CD4-positive, alpha-beta T cell treated with Interleukin-6 for 4 hours (primary cell): Measurements from ENCODE around the gene PTPRK.

Experiments used
- DNase-seq: peaks from one replicate; pipeline ENCODE4 v3.0.0-alpha.2; 2020; ENCODE audit warnings: mixed read lengths

Gene PTPRK

GRCh38 chr6:128239146-128239545 is 281.3 kb downstream of the PTPRK start:
- DNase-seq, result no peak

GRCh38 chr6:128238225-128238624 is 282.2 kb downstream of the PTPRK start:
- no peak for DNase-seq

- DNase-seq, result no peak
These were observed 284.8 kb downstream of the PTPRK start for GRCh38 chr6:128235556-128235955.

GRCh38 chr6:128233531-128233930 is 286.9 kb downstream of the PTPRK start:
- DNase-seq, result no peak

GRCh38 chr6:128230267-128230989 is 290.0 kb downstream of the PTPRK start:
- no peak for DNase-seq

- no peak for DNase-seq
These were observed 294.8 kb downstream of the PTPRK start for GRCh38 chr6:128225612-128226011.

- no peak for DNase-seq
These were observed 303.5 kb downstream of the PTPRK start for GRCh38 chr6:128216917-128217316.

GRCh38 chr6:128209771-128210170 is 310.6 kb downstream of the PTPRK start:
- DNase-seq, result no peak

GRCh38 chr6:128208851-128209580 is 311.4 kb downstream of the PTPRK start:
- DNase-seq, result no peak

GRCh38 chr6:128208078-128208477 is 312.3 kb downstream of the PTPRK start:
- DNase-seq, result no peak

GRCh38 chr6:128206610-128207426 is 313.6 kb downstream of the PTPRK start:
- no peak for DNase-seq

GRCh38 chr6:128204616-128205015 is 315.8 kb downstream of the PTPRK start:
- no peak for DNase-seq

GRCh38 chr6:128202169-128202765 is 318.1 kb downstream of the PTPRK start:
- no peak for DNase-seq

GRCh38 chr6:128200789-128201188 is 319.6 kb downstream of the PTPRK start:
- DNase-seq, result no peak

GRCh38 chr6:128199461-128199860 is 320.9 kb downstream of the PTPRK start:
- no peak for DNase-seq

GRCh38 chr6:128192972-128193371 is 327.4 kb downstream of the PTPRK start:
- no peak for DNase-seq

GRCh38 chr6:128188678-128189077 is 331.7 kb downstream of the PTPRK start:
- DNase-seq, result no peak

- no peak for DNase-seq
These were observed 333.7 kb downstream of the PTPRK start for GRCh38 chr6:128186729-128187128.

- no peak for DNase-seq
These were observed 340.4 kb downstream of the PTPRK start for GRCh38 chr6:128179876-128180438.

GRCh38 chr6:128174724-128175123 is 345.7 kb downstream of the PTPRK start:
- DNase-seq, result no peak

GRCh38 chr6:128172752-128173682 is 347.4 kb downstream of the PTPRK start:
- no peak for DNase-seq

- DNase-seq, result no peak
These were observed 348.3 kb downstream of the PTPRK start for GRCh38 chr6:128172081-128172480.
